ENCODE measurements around the gene CD68.

GRCh38 chr17:7530023-7530900 lies 49.2 kb upstream of the CD68 start:
- TF ChIP-seq, protein P1, sequence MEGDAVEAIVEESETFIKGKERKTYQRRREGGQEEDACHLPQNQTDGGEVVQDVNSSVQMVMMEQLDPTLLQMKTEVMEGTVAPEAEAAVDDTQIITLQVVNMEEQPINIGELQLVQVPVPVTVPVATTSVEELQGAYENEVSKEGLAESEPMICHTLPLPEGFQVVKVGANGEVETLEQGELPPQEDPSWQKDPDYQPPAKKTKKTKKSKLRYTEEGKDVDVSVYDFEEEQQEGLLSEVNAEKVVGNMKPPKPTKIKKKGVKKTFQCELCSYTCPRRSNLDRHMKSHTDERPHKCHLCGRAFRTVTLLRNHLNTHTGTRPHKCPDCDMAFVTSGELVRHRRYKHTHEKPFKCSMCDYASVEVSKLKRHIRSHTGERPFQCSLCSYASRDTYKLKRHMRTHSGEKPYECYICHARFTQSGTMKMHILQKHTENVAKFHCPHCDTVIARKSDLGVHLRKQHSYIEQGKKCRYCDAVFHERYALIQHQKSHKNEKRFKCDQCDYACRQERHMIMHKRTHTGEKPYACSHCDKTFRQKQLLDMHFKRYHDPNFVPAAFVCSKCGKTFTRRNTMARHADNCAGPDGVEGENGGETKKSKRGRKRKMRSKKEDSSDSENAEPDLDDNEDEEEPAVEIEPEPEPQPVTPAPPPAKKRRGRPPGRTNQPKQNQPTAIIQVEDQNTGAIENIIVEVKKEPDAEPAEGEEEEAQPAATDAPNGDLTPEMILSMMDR (conservative IDR thresholded peaks at IDR 0.05; ENCODE audit: low read length) = no peak
- TF ChIP-seq EZH2phosphoT487 (IDR thresholded peaks at IDR 0.05; ENCODE audit: borderline replicate concordance, low read depth, low read length) = no peak

Measured in OCI-LY7 (cell line).